Measurements from ENCODE around the gene EZH2. TPM values are rescaled to one million over a fixed set of nuclear protein-coding genes. Genes with fewer than 3 reads are reported as not detected.
A peak's percentile ranks its signal among the peaks of the same experiment; 100 is the strongest.

Gene EZH2
- total RNA-seq, 1 donor from 2014 or later = 37.5 TPM

DNA sequence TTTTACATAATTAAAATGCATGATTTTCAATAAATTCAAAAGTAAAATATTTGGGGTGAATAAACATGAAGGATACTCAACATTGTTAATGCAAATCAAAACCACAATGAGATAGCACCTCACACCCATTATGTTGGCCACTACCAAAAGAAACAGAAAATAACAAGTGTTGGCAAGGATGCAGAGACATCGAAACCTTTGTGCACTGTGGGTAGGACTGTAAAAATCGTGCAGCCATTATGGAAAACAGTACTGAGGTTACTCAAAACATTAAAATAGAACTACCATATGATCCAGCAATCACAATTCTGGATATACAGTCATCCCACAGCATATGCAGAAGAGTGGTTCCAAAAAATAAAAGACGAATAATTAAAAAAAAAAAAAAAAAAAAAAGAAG is 13.1 kb downstream of the EZH2 start:
- no peak for DNase-seq (ENCODE audit: low spot score)
- peaks cover 11% of the 10 kb centered on the region for H3K36me3 Mint-ChIP-seq (ENCODE audit: low read depth, unreplicated experiment)
- no peaks in the 10 kb centered on the region for H3K27me3 Mint-ChIP-seq (ENCODE audit: unreplicated experiment)
- no peaks in the 10 kb centered on the region for H3K9me3 Mint-ChIP-seq (ENCODE audit: unreplicated experiment)
- H3K27ac Mint-ChIP-seq (ENCODE audit: unreplicated experiment) = no peak overlapping the region
- no peak overlapping the region for H3K4me3 Mint-ChIP-seq (ENCODE audit: unreplicated experiment)
- TF ChIP-seq, protein P1, sequence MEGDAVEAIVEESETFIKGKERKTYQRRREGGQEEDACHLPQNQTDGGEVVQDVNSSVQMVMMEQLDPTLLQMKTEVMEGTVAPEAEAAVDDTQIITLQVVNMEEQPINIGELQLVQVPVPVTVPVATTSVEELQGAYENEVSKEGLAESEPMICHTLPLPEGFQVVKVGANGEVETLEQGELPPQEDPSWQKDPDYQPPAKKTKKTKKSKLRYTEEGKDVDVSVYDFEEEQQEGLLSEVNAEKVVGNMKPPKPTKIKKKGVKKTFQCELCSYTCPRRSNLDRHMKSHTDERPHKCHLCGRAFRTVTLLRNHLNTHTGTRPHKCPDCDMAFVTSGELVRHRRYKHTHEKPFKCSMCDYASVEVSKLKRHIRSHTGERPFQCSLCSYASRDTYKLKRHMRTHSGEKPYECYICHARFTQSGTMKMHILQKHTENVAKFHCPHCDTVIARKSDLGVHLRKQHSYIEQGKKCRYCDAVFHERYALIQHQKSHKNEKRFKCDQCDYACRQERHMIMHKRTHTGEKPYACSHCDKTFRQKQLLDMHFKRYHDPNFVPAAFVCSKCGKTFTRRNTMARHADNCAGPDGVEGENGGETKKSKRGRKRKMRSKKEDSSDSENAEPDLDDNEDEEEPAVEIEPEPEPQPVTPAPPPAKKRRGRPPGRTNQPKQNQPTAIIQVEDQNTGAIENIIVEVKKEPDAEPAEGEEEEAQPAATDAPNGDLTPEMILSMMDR (IDR thresholded peaks at IDR 0.05; ENCODE audit: unreplicated experiment) = no peak
- H3K4me1 Mint-ChIP-seq (ENCODE audit: unreplicated experiment) = peaks cover 7% of the 10 kb centered on the region

DNA sequence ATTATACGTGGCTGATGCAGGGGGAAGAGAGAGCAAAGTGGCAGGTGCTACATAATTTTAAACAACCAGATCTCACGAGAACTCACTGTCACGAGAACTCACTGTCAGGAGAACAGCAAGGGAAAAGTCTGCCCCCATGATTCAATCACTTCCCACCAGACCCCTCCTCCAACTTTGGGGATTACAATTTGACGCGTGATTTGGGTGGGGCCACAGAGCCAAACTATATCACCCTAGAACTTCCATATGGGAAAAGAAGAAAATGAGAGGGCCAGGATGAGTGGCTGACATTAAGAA is 15.8 kb downstream of the EZH2 start:
- Mint-ChIP-seq H3K27ac (ENCODE audit: unreplicated experiment) (peak overlapping the region; percentile 70), H3K4me3 (ENCODE audit: unreplicated experiment) (no peak overlapping the region), H3K9me3 (ENCODE audit: unreplicated experiment) (no peaks in the 10 kb centered on the region), H3K27me3 (ENCODE audit: unreplicated experiment) (peaks cover 2% of the 10 kb centered on the region), H3K36me3 (ENCODE audit: low read depth, unreplicated experiment) (peaks cover 11% of the 10 kb centered on the region), H3K4me1 (ENCODE audit: unreplicated experiment) (peaks cover 7% of the 10 kb centered on the region)
- TF ChIP-seq, protein P1 (IDR thresholded peaks at IDR 0.05; ENCODE audit: unreplicated experiment) = no peak
- DNase-seq (ENCODE audit: low spot score) = no peak

DNA sequence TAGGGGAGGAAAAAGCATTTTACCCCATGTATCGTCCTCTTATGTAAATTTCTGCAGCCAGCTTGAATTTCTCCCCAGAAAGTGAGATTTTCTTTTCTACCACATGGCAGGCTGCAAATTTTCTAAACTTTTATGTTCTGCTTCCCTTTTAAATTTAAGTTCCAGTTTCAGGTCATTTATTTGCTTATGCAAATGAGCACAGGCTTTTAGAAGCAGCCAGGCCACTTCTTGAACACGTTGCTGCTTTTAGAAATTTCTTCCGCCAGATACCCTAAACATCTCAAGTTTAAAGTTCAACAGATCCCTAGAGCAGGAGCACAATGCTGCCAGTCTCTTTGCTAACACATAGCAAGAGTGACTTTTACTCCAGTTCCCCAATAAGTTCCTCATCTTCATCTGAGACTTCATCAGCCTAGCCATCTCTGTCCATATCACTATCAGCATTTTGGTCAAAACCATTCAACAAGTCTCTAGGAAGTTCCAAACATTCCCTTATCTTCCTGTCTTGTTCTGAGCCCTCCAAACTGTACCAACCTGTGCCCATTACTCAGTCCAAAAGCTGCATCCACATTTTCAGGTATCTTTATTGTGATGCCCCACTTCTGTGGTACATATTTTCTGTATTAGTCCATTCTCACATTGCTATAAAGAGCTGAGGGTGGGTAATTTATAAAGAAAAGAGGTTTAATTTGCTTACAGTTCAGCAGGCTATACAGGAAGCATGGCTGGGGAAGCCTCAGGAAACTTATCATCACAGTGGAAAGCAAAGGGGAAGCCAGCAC is 16.3 kb downstream of the EZH2 start:
- peaks cover 2% of the 10 kb centered on the region for H3K27me3 Mint-ChIP-seq (ENCODE audit: unreplicated experiment)
- peaks cover 7% of the 10 kb centered on the region for H3K4me1 Mint-ChIP-seq (ENCODE audit: unreplicated experiment)
- H3K4me3 Mint-ChIP-seq (ENCODE audit: unreplicated experiment) = peak overlapping the region; percentile 10
- no peak for DNase-seq (ENCODE audit: low spot score)
- H3K9me3 Mint-ChIP-seq (ENCODE audit: unreplicated experiment) = no peaks in the 10 kb centered on the region
- H3K36me3 Mint-ChIP-seq (ENCODE audit: low read depth, unreplicated experiment) = peaks cover 11% of the 10 kb centered on the region
- TF ChIP-seq, protein P1 (IDR thresholded peaks at IDR 0.05; ENCODE audit: unreplicated experiment) = no peak
- H3K27ac Mint-ChIP-seq (ENCODE audit: unreplicated experiment) = peak overlapping the region; percentile 70

DNA sequence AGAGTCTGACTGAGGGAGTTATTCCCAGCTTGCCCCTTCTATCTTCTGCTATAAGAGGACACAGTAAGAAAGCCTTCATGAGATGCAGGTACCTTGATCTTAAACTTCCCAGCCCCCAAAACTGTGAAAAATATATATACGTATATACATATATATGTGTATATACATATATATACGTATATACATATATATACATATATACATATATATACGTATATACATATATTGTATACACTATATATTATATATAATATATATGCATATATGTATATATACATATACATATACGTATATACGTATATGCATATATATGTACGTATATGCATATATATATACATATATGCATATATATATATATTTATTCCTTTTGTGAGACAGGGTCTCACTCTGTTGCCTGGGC is 17.7 kb downstream of the EZH2 start:
- Mint-ChIP-seq H3K27ac (ENCODE audit: unreplicated experiment) (no peak overlapping the region), H3K4me1 (ENCODE audit: unreplicated experiment) (peaks cover 7% of the 10 kb centered on the region), H3K36me3 (ENCODE audit: low read depth, unreplicated experiment) (peaks cover 11% of the 10 kb centered on the region), H3K4me3 (ENCODE audit: unreplicated experiment) (no peak overlapping the region), H3K9me3 (ENCODE audit: unreplicated experiment) (no peaks in the 10 kb centered on the region), H3K27me3 (ENCODE audit: unreplicated experiment) (peaks cover 2% of the 10 kb centered on the region)
- DNase-seq (ENCODE audit: low spot score) = no peak
- TF ChIP-seq, protein P1 (IDR thresholded peaks at IDR 0.05; ENCODE audit: unreplicated experiment) = no peak

DNA sequence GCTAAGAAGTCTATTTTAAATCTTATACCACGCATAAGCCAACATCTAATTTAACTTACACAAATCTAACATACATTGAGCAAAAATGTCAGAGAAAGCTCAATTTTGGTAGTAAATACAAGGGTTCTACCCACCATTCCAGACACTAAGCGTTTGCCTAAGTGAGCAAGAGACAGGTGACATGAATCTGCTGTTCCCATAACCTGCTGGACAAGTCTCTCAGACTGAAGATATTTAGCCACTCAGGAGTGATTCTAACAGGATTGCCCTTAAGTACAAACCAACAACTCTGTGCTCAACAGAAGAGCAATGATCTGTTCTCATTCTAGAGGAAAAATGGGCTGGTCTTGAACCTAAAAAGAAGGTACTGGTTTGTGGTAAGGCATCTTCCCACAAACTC is 18.8 kb downstream of the EZH2 start:
- Mint-ChIP-seq H3K27ac (ENCODE audit: unreplicated experiment) (no peak overlapping the region), H3K4me3 (ENCODE audit: unreplicated experiment) (no peak overlapping the region), H3K36me3 (ENCODE audit: low read depth, unreplicated experiment) (peaks cover 11% of the 10 kb centered on the region), H3K27me3 (ENCODE audit: unreplicated experiment) (peaks cover 2% of the 10 kb centered on the region), H3K4me1 (ENCODE audit: unreplicated experiment) (peaks cover 7% of the 10 kb centered on the region), H3K9me3 (ENCODE audit: unreplicated experiment) (no peaks in the 10 kb centered on the region)
- no peak for DNase-seq (ENCODE audit: low spot score)
- TF ChIP-seq, protein P1 (IDR thresholded peaks at IDR 0.05; ENCODE audit: unreplicated experiment) = no peak
